Liver (tissue), 9 donors: Measurements from ENCODE around the gene SIAH2. TPM values are rescaled to one million over a fixed set of nuclear protein-coding genes. Genes with fewer than 3 reads are reported as not detected.

ENCODE experiments used
- DNase-seq: peaks from one replicate; pipeline ENCODE4 v3.0.0-alpha.2; 2017; ENCODE audit warnings: low spot score
- H3K27ac ChIP-seq, 2 donors: one replicate each; pipeline ENCODE4 v1.7.0; 2013; ENCODE audit warnings: inconsistent platforms in 2 of 2, low read length in 2 of 2, control low read depth in 1 of 2, low read depth in 1 of 2, mild to moderate bottlenecking in 1 of 2
- H3K27me3 ChIP-seq, 4 donors: one replicate each; pipeline versions ENCODE4 v1.6.1 to v1.7.0; 2013; ENCODE audit warnings: low read length in 3 of 4, inconsistent platforms in 1 of 4, mild to moderate bottlenecking in 1 of 4, moderate library complexity in 1 of 4; ENCODE audit not compliant: control insufficient read depth in 4 of 4, insufficient read depth in 4 of 4
- H3K36me3 ChIP-seq, 4 donors: one replicate each; pipeline versions ENCODE4 v1.6.1 to v1.7.0; 2013; ENCODE audit warnings: low read length in 3 of 4, mild to moderate bottlenecking in 3 of 4, low read depth in 1 of 4, moderate library complexity in 1 of 4; ENCODE audit not compliant: control insufficient read depth in 4 of 4, insufficient read depth in 3 of 4
- H3K4me1 ChIP-seq, 4 donors: one replicate each; pipeline versions ENCODE4 v1.6.1 to v1.7.0; 2013; ENCODE audit warnings: low read length in 3 of 4, mild to moderate bottlenecking in 3 of 4, moderate library complexity in 1 of 4; ENCODE audit not compliant: control insufficient read depth in 4 of 4, insufficient read depth in 4 of 4
- H3K4me3 ChIP-seq, 3 donors: one replicate each; pipeline versions ENCODE4 v1.6.1 to v1.7.0; 2013; ENCODE audit warnings: low read length in 3 of 3, control low read depth in 1 of 3, low read depth in 1 of 3, mild to moderate bottlenecking in 1 of 3
- H3K9ac ChIP-seq, 2 donors: one replicate each; pipeline ENCODE4 v1.7.0; 2013; ENCODE audit warnings: low read length in 2 of 2, mild to moderate bottlenecking in 2 of 2, moderate library complexity in 2 of 2, control low read depth in 1 of 2, low read depth in 1 of 2
- H3K9me3 ChIP-seq, 4 donors: one replicate each; pipeline versions ENCODE4 v1.6.1 to v1.7.0; 2013; ENCODE audit warnings: low read length in 3 of 4; ENCODE audit not compliant: control insufficient read depth in 4 of 4
- EGR1 ChIP-seq, 2 donors: IDR thresholded peaks; 2 replicates each; pipeline ENCODE4 v1.6.1; 2016 to 2018; ENCODE audit warnings: antibody characterized with exemption in 2 of 2, low read depth in 2 of 2
- FOXA1 ChIP-seq: IDR thresholded peaks from 2 replicates; pipeline ENCODE4 v1.6.1; 2016; ENCODE audit warnings: antibody characterized with exemption
- FOXA2 ChIP-seq: IDR thresholded peaks from 2 replicates; pipeline ENCODE4 v1.6.1; 2016; ENCODE audit warnings: antibody characterized with exemption
- GABPA ChIP-seq, 2 donors: IDR thresholded peaks in 1 of 2; conservative IDR thresholded peaks in 1 of 2; 2 replicates each; pipeline ENCODE4 v1.6.1; 2016; ENCODE audit warnings: antibody characterized with exemption in 2 of 2, mild to moderate bottlenecking in 1 of 2, moderate library complexity in 1 of 2
- HNF4A ChIP-seq, 2 donors: conservative IDR thresholded peaks; 2 replicates each; pipeline ENCODE4 v1.6.1; 2016; ENCODE audit warnings: antibody characterized with exemption in 2 of 2, mild to moderate bottlenecking in 2 of 2
- HNF4G ChIP-seq: IDR thresholded peaks from 2 replicates; pipeline ENCODE4 v1.6.1; 2016; ENCODE audit warnings: antibody characterized with exemption
- JUND ChIP-seq, 2 donors: IDR thresholded peaks; 2 replicates each; pipeline ENCODE4 v1.6.1; 2016; ENCODE audit warnings: antibody characterized with exemption in 2 of 2
- NR2F2 ChIP-seq: IDR thresholded peaks from 2 replicates; pipeline ENCODE4 v1.6.1; 2016; ENCODE audit warnings: antibody characterized with exemption
- RAD21 ChIP-seq, 2 donors: IDR thresholded peaks; 2 replicates each; pipeline ENCODE4 v1.6.1; 2016; ENCODE audit warnings: antibody characterized with exemption in 2 of 2, mild to moderate bottlenecking in 2 of 2
- RXRA ChIP-seq, 2 donors: IDR thresholded peaks; 2 replicates each; pipeline ENCODE4 v1.6.1; 2017 to 2018; ENCODE audit warnings: antibody characterized with exemption in 2 of 2, mild to moderate bottlenecking in 1 of 2
- SP1 ChIP-seq: IDR thresholded peaks from 2 replicates; pipeline ENCODE4 v1.6.1; 2018; ENCODE audit warnings: antibody characterized with exemption, mild to moderate bottlenecking
- TAF1 ChIP-seq: conservative IDR thresholded peaks from 2 replicates; pipeline ENCODE4 v1.6.1; 2016; ENCODE audit warnings: antibody characterized with exemption, mild to moderate bottlenecking
- YY1 ChIP-seq: IDR thresholded peaks from 2 replicates; pipeline ENCODE4 v1.6.1; 2016; ENCODE audit warnings: antibody characterized with exemption, mild to moderate bottlenecking
- WGBS: extraction: QIAGEN DNeasy Blood & Tissue Kit; methylation state at CpG from one replicate; pipeline ENCODE4 v1.1.7; 2013; 5-methylcytosine and 5-hydroxymethylcytosine counted together
- polyA plus RNA-seq, 2 donors: library from polyadenylated mRNA; stranded (reverse) in 1 of 2; unstranded in 1 of 2; fragments of 200-250 nt in 1 of 2; fragments of >200 nt in 1 of 2; fragmentation: Nextera tagmentation in 1 of 2; extraction: Ambion mirVana in 1 of 2; gene quantifications; one replicate each; pipeline versions ENCODE4 v1.2.1 to v1.2.3, GENCODE V29; 2013 to 2015
- total RNA-seq, 2 donors: library from RNA; depleted of rRNA; stranded (reverse); fragments of >200 nt; gene quantifications; one replicate each; pipeline ENCODE4 v1.2.3, GENCODE V29; 2014
- TF ChIP-seq, protein P1 (sequence below): IDR thresholded peaks from 2 replicates; pipeline ENCODE4 v1.6.1; 2016; ENCODE audit warnings: antibody characterized with exemption
- TF ChIP-seq, protein P2 (sequence below): IDR thresholded peaks from 2 replicates; pipeline ENCODE4 v1.6.1; 2016; ENCODE audit warnings: antibody characterized with exemption
- TF ChIP-seq, protein P3 (sequence below): IDR thresholded peaks from 2 replicates; pipeline ENCODE4 v1.6.1; 2016; ENCODE audit warnings: antibody characterized with exemption, mild to moderate bottlenecking
- donor health status: healthy.
- donor health status: healthy.
- donor health status: healthy.
- donor health status: healthy.
- donor health status: healthy.

The SIAH2 gene
- total and polyA plus RNA-seq, 4 donors, result 12.1 to 104 (median 20.3) TPM

DNA sequence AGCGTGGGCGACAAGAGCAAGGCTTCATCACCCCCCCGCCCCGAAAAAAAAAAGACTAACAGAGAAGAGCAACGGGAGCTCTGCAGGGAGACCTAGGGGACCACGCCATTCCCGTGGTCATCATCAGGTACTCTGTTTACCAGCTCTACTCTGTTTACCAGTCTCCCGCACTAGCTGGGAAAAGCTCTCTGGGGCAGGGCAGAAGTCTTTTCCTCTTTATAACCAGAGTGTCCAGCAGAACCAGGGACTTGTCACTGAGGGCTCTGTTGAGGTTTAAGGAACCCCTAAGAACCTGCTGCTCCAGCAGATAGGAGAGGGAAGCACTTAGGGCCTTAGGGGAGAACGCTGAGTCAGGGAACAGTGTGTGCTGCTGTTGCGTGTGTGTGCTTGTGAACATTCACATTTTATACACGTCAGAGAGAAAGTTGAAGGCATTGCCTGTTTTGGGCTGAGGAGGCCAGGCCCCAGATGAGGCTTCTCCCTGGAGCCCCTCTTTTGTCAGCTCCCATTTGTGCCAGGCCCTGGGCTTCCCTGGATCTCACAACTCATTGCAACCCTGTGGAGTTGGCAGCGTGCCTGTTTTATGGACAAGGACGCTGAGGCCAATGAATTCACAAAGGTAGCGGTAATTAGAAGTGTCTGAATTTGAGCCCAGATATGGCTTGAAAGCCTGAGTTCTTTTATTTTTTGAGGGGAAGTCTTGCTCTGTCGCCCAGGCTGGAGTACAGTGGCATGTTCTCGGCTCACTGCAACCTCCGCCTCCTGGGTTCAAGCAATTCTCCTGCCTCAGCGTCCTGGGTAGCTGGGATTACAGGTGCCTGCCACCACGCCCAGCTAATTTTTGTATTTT lies 35.1 kb downstream of the SIAH2 start:
- TF ChIP-seq RAD21 (IDR thresholded peaks at IDR 0.05) (peak in 1 of 2 donors; percentile 3), SP1 (peak; percentile 47), NR2F2 (no peak)
- TF ChIP-seq, protein P1, sequence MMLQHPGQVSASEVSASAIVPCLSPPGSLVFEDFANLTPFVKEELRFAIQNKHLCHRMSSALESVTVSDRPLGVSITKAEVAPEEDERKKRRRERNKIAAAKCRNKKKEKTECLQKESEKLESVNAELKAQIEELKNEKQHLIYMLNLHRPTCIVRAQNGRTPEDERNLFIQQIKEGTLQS, result no peak
- Histone ChIP-seq H3K27me3 (no peaks in the 10 kb centered on the region), H3K36me3 (no peaks in the 10 kb centered on the region), H3K4me1 (peaks cover 2 to 22% (median 16%) of the 10 kb centered on the region in 4 donors), H3K4me3 (no peak overlapping the region), H3K9ac (no peak overlapping the region), H3K9me3 (no peaks in the 10 kb centered on the region), H3K27ac (peak overlapping the region in 1 of 2 donors; percentile 50)
- 78% methylated on average over 19 of the region's 19 CpGs for WGBS
- DNase-seq, result peak; percentile 69

DNA sequence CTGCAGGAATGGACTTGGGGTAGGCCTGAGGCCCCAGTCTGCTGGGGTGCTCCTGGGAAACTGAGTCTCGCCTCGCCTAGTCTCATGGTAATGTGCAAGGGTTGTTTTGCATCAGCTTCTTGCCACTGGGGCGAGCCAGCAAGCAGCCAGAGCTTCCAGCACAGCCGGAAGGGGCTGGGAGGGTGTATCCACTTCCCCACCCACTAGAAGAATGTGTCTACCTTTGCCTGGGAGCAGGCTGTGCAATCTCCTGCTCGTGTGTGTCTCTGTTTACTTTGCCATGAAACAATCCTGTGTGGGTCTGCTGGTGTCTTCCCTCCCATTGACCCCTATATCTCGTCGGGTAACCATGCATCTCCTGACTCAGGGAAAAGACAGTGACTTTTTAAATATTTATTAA lies 37.4 kb downstream of the SIAH2 start:
- no peak for TF ChIP-seq HNF4G
- no peak for TF ChIP-seq NR2F2
- no peak for TF ChIP-seq FOXA2
- TF ChIP-seq RXRA (IDR thresholded peaks at IDR 0.05), result no peak
- TF ChIP-seq TAF1, result no peak
- TF ChIP-seq YY1, result no peak
- Histone ChIP-seq H3K27me3 (no peaks in the 10 kb centered on the region), H3K4me1 (peaks cover 2 to 28% (median 20%) of the 10 kb centered on the region in 4 donors), H3K36me3 (no peaks in the 10 kb centered on the region), H3K9ac (no peak overlapping the region), H3K27ac (no peak overlapping the region), H3K9me3 (no peaks in the 10 kb centered on the region), H3K4me3 (no peak overlapping the region)
- WGBS, result 84% methylated on average over 7 of the region's 7 CpGs
- no peak for DNase-seq

DNA sequence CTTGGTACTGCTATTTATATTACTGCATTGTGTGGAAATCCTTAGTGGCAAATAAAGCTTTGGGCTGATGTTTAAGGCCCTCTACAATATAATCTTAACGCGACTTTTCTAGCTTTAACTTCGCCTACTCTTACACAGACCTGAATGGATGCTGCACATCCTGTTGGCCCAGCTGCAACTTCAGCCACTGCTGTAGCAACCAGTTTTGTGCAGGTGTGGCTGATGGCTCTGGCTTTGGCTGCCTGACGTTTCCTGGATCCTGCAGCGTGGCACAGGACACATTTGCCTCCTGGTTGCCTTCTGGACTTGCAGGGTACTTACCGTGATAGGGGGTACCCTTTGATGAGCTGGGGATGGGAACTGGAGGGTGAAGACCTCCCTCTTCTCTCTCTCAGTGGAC lies 39.0 kb downstream of the SIAH2 start:
- WGBS, result 88% methylated on average over 6 of the region's 6 CpGs
- TF ChIP-seq EGR1 (IDR thresholded peaks at IDR 0.05; ENCODE audit: low read depth in 2 of 2) (no peak), YY1 (no peak), FOXA2 (no peak), GABPA (IDR thresholded peaks at IDR 0.05 in 1 of 2, conservative IDR thresholded peaks at IDR 0.05 in 1 of 2) (no peak), SP1 (no peak), RXRA (IDR thresholded peaks at IDR 0.05) (no peak), HNF4G (no peak), RAD21 (IDR thresholded peaks at IDR 0.05) (no peak)
- TF ChIP-seq, protein P2, sequence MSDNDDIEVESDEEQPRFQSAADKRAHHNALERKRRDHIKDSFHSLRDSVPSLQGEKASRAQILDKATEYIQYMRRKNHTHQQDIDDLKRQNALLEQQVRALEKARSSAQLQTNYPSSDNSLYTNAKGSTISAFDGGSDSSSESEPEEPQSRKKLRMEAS, result no peak
- no peaks in the 10 kb centered on the region for H3K36me3 ChIP-seq
- DNase-seq, result no peak
- H3K9ac ChIP-seq, result no peak overlapping the region
- no peak overlapping the region for H3K27ac ChIP-seq
- peaks cover 0 to 20% (median 12%) of the 10 kb centered on the region in 4 donors for H3K4me1 ChIP-seq
- no peaks in the 10 kb centered on the region for H3K9me3 ChIP-seq
- no peak overlapping the region for H3K4me3 ChIP-seq
- H3K27me3 ChIP-seq, result no peaks in the 10 kb centered on the region

DNA sequence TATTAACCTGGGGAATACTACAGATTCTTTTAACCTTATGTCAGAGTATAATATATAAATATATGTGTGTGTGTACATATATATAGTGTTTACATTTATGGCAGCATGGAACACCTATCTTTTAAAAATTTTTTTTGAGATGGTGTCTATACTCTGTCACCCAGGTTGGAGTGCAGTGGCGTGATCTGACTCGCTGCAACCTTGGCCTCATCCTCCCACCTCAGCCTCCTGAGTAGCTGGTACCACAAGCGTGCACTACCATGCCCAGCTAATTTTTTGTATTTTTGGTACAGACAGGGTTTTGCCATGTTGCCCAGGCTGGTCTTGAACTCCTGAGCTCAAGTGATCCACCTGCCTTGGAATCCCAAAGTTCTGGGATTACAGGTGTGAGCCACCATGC lies 40.7 kb downstream of the SIAH2 start:
- Histone ChIP-seq H3K4me3 (no peak overlapping the region), H3K9ac (no peak overlapping the region), H3K4me1 (peaks cover 0 to 7% (median 3%) of the 10 kb centered on the region in 4 donors), H3K27me3 (no peaks in the 10 kb centered on the region), H3K27ac (no peak overlapping the region), H3K9me3 (no peaks in the 10 kb centered on the region), H3K36me3 (no peaks in the 10 kb centered on the region)
- WGBS, result 97% methylated on average over 3 of the region's 3 CpGs
- DNase-seq, result no peak
- no peak for TF ChIP-seq FOXA1
- TF ChIP-seq HNF4A (conservative IDR thresholded peaks at IDR 0.05), result no peak
- TF ChIP-seq YY1, result no peak
- no peak for TF ChIP-seq JUND (IDR thresholded peaks at IDR 0.05)
- no peak for TF ChIP-seq RAD21 (IDR thresholded peaks at IDR 0.05)
- no peak for TF ChIP-seq NR2F2
- TF ChIP-seq, protein P3, sequence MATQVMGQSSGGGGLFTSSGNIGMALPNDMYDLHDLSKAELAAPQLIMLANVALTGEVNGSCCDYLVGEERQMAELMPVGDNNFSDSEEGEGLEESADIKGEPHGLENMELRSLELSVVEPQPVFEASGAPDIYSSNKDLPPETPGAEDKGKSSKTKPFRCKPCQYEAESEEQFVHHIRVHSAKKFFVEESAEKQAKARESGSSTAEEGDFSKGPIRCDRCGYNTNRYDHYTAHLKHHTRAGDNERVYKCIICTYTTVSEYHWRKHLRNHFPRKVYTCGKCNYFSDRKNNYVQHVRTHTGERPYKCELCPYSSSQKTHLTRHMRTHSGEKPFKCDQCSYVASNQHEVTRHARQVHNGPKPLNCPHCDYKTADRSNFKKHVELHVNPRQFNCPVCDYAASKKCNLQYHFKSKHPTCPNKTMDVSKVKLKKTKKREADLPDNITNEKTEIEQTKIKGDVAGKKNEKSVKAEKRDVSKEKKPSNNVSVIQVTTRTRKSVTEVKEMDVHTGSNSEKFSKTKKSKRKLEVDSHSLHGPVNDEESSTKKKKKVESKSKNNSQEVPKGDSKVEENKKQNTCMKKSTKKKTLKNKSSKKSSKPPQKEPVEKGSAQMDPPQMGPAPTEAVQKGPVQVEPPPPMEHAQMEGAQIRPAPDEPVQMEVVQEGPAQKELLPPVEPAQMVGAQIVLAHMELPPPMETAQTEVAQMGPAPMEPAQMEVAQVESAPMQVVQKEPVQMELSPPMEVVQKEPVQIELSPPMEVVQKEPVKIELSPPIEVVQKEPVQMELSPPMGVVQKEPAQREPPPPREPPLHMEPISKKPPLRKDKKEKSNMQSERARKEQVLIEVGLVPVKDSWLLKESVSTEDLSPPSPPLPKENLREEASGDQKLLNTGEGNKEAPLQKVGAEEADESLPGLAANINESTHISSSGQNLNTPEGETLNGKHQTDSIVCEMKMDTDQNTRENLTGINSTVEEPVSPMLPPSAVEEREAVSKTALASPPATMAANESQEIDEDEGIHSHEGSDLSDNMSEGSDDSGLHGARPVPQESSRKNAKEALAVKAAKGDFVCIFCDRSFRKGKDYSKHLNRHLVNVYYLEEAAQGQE, result no peak
- no peak for TF ChIP-seq EGR1 (IDR thresholded peaks at IDR 0.05; ENCODE audit: low read depth in 2 of 2)
- TF ChIP-seq, protein P2, result no peak
- TF ChIP-seq RXRA (IDR thresholded peaks at IDR 0.05), result no peak
- no peak for TF ChIP-seq GABPA (IDR thresholded peaks at IDR 0.05 in 1 of 2, conservative IDR thresholded peaks at IDR 0.05 in 1 of 2)
- no peak for TF ChIP-seq FOXA2
- no peak for TF ChIP-seq HNF4G
